Activated CD8-positive, alpha-beta memory T cell treated with anti-CD3 and anti-CD28 coated beads, Interleukin-2, amount 50 U/mL, for 24 hours (primary cell): Measurements from ENCODE around the gene LRRC46.
A peak's percentile ranks its signal among the peaks of the same experiment; 100 is the strongest.

Source experiments
- DNase-seq: peaks from one replicate; pipeline ENCODE4 v3.0.0-alpha.2; 2020; ENCODE audit errors: extremely low read depth

Gene LRRC46

DNA sequence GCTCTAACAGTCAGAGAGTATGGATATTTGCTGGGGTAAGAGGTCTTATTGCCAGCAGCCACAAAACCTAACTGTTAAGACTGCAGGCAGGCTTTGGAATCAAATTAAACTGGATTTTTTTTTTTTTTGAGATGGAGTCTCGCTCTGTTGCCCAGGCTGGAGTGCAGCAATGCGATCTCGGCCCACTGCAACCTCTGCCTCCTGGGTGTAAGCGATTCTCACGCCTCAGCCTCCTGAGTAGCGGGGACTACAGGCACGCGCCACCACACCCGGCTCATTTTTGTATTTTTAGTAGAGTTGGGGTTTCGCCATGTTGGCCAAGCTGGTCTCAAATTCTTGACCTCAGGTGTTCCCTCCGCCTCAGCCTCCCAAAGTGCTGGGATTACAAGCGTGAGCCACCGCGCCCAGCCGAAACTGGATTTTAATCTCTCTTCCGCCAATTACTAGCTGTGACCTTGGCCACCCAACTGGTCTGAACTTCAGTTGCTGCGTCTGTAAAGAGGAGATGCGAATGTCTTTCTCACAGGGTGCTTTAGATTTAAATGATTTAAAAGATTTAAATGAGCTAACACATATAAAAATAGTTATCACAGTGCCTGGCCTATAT lies 971 bp upstream of the LRRC46 start:
- DNase-seq, result no peak

DNA sequence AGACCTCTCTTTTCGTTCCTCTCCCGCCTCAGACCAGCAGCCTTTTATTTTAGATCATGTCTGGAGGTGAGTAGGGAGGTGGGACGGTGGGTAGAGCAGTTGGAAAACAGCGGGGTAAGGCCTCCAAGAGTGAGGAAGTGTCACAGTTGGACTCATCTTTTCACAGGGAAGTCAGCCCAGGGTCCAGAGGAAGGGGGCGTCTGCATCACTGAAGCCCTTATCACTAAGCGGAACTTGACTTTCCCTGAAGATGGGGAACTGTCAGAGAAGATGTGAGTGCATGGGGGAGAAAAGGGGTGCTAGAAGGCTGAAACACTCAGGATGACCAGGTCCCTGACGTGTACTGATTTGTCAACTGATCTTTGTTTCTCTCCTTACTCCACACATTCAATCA lies 461 bp downstream of the LRRC46 start:
- DNase-seq, result no peak

DNA sequence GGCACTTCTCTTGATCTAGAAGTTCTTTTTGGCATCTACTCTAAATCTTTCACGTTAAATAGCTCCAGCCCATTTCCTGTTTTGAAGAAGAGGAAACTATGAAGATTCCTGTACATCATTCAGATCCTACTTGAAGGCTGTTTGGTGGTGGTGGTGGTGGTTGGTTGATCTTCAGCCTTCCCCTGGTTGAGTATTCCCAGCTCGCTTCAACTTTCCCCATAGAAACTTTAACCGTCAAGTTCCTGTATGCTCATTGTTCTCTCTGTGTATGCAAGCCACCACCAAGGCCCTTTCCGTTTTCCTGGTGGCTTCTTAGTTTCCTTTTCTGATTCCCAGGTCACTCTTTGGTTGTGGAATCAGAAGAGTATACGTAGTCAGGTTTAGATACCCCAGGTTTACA lies 3.3 kb downstream of the LRRC46 start:
- no peak for DNase-seq

DNA sequence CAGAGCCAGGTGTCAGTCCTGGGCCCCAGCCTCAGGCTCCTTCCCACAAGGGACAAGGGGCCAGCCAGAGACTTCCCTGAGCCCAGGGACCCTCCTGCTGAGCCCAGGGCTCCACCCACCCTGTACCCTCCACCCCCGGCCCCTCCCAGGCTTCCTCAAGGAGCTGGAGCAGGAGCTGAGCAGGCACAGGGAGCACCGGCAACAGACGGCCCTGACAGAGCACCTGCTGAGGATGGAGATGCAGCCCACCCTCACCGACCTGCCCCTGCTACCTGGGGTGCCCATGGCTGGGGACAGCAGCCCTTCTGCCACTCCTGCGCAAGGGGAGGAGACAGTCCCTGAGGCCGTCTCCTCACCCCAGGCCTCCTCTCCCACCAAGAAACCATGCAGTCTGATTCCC lies 5.1 kb downstream of the LRRC46 start:
- DNase-seq, result no peak

DNA sequence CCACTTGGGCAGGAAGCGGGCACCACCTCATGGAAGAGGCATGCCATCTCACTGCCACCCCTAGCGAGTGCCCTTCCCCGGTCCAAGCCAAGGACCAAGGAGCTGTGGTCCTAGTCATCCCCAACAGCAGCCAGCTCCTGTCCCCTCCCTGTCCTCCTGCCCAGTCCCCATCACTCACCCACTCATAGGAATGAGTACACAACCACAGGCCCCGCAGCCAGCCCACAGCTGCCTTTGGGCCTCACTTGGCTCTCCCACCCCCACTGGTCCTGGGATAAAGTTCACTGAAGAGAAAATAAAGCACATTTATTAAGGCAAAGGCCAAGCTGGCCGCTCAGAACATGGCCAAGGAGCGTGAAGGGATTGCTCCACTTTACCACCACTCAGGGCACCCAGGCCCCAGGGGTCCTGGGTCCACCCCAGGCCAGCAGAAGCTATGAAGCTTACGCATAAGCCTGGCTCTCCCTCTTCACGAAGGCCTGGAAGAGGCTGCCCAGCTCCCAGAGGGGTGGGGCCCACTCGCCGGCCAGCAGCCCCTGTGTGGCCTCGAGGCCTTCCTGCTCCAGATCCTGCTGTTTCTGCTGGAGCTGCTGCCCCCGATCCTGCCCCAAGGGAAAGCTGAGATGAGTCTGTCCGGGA lies 6.0 kb downstream of the LRRC46 start:
- DNase-seq, result no peak

DNA sequence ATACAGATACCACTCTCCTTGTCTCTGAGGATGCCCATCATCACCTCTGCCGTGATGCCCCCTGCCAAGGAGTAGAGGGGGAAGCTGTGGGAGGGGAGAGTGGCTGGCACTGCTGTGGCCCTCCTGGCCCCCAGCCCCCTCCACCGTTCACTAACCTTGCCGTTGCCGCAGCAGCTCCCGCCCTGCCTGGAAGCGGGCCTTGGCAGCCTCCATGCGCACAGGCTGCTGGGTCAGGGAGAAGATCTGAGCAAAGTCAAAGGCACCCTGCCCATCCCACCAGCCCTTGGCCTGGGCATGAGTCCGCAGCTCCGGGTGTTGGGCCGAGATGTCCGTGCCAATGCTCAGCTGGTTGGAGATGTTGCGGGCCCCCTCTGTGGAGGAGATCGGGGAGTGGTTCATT lies 7.2 kb downstream of the LRRC46 start:
- DNase-seq, result no peak

DNA sequence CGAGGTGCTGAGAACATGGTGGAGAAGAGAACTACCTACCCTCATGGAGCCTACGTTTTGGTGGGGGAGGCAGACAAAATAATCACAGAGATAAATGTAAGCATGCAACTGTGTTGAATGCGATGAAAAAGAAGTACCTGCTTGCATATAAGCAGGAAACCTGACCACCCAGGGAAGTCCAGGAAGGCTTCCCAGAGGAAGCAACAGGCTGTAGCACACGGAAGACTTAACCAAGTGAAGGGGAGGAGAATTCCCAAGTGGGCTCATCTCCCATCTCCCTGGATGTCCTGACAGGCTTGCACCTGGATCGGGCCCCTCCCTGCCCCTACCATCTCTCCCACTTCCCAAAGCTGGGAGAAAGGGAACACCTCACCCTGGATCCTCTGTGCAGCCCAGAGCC lies 7.6 kb downstream of the LRRC46 start:
- DNase-seq, result no peak

DNA sequence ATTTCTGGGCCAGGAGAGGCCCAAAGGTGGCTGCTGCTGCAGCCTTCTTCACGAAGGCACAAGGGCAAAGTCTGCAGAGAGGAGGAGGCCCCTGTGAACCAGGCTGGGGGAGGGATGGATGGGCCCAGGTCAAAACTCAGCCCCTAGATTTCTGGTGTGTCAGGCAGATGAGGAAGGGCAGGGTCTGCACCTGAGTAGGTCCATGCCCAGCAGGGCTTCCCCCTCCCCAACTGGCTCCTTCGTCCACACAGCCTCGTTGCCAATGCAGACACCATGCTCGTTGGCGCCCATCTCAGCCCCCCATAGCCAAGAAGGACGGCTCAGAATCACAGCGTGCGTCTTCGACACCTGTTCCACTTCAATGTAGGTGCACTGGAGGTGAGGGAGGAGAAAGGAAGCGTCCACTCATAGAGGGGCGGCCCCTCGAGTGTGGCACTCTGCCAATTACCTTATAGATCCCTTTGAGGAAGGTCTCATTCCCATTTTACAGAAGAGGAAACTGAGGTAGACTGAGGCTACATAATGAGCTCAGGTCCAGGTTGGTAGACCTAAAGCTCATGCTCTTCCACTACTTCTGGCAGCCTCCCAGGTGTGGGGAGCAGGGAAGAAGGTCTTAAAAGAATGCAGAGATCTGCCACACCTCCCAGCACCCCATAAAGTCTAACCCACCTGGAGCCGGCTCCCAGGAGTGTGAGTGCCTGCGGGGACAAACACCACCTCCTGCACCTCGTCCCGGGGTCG lies 8.7 kb downstream of the LRRC46 start:
- DNase-seq, result no peak

DNA sequence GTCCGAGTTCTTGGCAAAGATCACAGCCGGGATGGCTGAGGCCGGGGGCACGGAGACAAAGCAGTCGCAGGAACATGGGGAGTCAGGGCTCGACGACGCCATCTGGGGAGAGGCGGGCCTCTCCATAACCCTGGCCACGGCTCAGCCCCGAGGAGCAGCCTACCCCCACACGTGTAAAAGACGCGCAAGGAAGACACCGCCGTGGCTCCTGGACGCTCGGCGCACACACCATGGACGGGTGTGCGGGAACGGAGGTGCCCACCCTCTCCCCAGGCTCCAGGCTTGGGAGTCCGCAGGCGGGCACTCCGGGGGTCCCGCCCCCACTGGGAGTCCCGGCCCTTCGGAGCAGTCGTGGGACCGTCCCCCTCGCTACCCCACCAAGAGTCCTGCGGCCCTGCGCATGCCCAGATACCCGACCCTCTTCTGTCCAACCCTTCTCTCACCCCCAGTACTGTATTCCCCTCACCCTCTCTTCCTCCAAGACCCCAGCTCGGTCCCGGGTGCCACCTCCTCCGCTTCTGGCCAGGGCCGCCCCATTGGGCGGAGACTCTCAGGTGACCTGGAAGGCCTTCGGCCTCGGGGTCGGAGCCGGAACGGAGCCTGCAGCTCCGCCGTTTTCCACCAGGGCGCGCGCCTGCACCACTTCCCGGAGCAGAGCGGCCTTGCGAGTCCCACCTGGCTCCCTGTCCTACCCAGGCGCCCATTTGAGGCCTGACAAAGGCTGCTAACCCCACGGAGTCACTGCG lies 9.4 kb downstream of the LRRC46 start, which contains the start of gene SCRN2:
Gene SCRN2, minus strand, starts transcription at position 532 of the 746 bp plus-strand sequence. Its CDS starts 430 bp downstream, at position 102.
- DNase-seq, result peak; percentile 65

DNA sequence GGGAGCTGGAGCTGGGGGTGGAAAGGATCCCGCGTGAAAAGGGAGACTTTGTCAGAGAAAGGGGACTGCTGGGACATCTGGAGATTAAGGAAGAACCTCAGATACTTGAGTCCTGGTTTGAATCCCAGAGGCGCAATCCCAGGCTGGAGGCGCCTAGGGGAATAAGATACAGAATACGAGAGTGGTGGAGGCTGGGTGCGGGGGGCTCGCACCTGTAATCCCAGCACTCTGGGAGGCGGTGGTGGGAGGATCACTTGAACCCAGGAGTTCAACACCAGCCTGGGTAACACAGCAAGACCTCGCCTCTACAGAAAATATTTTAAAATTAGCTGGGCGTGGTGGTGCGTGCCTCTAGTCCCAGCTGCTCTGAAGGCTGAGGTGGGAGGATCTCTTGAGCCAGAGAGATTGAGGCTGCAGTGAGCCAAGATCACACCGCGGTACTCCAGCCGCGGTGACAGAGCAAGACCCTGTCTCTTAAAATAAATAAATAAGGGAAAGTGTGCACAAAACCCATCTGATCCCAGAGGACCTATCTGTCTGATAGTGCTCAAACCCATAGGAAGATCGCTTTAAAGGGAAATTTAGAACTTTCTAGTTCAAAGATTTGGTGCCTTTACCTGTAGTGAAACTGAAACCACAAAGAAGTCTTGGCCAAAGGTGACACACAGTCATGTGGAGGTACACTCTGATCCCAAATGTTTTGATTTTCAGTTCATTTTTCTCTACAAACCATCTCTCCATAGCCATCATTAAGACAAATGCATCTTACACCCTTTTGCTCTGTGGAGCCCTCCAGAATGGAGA lies 10.2 kb downstream of the LRRC46 start:
- DNase-seq, result no peak

DNA sequence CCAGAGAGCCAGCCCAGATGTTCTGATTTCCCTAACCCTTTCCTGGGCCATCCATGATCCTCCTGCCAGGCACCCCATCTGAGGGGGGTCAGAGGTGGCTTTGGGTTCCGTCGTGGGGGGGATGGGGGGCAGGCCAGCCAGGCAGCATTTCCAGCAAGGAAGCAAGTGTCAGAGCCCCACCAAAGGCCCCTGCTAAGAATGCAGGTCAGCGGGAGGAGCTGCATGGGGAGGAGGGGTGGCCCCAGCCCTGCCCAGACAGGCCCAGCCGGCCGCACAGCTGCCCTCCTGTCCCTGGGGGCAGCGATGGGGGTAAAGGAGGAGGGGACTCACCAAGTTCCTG lies 11.9 kb downstream of the LRRC46 start:
- no peak for DNase-seq

DNA sequence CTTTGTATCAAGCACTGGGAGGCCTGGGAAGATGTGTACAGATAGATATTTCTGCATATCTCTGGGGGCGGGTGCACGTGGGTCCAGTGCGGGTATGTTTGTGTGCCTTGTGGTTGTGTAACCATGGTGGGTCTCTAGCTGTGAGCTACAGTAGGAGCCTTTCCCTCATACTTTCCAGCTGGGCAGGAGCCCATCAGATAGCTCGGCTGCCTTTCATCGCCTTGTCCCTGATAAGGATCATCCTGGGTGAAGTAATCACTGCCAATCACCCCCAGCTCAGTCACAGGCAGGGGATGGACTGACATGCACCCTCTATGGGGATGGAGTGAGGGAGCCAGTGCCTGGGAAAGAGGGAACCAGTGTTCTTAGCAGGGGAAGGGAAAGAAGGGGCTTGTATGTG lies 12.8 kb downstream of the LRRC46 start:
- DNase-seq, result no peak

DNA sequence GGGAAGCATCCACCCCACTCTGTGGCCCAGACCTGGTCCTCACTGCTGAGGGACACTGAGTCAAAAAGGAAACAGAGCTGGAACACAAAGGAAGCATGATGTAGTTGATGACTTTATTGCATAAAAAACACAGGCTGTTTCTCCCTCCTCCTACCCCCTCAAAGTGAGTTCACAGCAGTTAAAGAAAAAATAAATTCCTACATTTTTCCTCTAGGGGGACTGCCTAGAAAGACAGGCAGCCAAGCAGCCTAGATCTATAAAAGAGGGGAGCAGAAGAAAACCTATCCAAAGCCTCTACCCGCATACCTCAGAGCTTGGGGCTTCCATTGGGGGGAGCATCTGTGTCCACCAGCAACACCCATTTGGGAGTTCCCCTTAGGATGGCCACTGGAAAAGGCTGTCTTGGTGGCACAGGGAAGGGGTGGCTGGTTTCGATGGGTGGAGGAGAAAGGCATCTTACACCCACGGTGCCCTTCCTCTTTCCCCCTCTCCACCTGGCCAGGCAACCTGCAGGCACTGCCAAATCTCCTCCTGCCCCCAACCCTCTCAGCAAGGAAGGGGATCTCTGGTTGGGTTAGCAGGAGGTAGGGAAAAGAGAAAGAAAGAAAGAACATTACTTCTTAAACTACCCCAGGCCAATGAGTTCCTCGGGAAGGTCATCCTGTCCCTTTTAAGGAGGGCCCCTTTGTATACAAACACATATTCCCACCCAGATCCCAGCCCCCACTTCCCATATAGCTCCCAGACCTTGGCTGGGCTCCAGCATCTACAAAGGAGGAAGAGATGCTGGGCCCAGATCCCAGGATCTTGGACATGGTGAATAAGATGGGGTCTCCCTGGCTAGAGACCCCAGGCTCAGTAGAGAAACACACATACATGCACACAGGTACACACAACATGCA lies 13.6 kb downstream of the LRRC46 start:
- DNase-seq, result no peak

DNA sequence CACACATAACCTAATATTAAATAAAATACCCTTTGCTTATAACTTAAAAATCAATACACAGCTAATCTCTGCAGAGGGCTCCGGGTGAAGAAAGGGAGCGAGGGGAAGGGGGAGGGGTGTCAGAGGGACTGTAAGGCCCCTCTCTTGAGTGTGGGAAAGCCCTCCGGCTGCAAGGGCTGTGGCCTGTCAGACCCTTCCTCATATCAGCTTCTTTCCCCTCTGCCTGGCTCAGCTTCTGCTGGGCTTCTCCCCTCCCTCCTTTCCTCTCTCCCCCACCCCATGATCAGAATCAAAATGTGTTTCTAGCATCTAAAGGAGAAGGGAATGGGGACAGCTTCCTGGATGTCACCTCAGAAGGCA lies 14.2 kb downstream of the LRRC46 start:
- DNase-seq, result no peak

DNA sequence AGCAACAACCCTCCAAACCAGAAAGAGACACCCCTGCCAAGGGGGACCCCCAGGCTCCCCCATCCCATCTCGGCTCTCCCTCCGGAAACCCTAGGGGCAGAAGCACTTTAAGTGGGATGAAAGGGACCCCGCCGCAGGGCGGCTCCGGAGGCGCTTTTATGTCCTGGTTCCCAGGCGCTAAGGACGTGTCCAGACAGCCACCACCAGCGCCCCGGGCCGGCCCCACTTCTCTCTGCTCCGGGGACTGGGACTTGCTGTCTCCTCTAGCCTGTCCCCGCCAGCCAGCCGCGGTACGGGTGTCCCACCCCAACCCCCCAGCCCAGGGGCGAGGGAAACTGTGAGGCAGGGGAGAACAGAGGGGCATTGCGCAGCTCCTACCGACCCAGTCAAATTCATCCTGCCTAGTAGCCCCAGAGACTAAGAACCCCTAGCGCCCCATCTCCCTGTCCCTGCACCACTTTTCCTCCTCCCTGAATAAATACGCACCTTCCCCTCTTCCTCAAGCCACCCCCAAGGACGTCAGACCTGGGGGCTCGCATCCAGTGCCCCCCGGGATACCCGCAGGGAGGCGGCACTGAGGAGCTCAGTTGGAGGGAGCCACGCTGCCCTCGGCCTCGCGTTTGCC lies 15.4 kb downstream of the LRRC46 start:
- DNase-seq, result no peak

DNA sequence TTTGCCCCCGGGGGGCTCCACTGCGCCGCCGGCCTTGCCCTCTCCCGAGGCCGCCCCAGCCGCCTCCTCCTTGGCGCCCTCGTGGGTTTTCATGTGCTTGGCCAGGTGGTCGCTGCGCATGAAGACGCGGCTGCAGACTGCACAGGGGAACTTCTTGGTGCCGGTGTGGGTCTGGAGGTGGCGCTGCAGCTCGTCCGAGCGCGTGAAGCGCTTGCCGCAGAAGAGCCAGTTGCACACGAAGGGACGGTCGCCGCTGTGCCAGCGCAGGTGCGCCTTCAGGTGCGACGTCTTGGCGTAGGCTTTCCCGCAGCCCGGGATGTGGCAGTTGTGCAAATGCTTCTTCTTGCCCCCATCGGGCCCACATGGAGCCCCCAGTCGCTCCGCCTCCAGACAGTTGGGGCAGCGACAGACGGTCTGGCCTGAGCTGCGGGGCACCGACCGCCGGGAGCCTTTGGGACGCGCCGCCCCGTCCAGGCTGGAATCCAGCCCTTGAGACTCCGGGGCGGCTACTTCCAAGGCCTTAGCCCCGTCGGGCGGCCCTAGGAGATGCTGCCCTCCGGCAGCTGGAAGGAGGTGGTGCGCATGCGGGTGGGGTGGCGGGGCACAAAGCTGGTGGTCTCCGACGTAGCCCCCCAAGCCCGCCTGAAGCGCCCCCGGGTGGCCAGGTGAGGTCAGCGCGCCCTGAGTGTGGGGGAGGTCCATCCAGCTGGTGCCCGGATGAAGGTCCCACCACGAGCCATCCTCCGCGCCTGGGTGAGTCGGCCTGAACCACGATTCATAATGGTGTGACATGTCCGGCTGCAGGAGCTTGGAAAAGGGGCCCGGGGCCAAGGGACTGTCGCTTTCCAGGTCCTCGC lies 16.1 kb downstream of the LRRC46 start:
- no peak for DNase-seq

DNA sequence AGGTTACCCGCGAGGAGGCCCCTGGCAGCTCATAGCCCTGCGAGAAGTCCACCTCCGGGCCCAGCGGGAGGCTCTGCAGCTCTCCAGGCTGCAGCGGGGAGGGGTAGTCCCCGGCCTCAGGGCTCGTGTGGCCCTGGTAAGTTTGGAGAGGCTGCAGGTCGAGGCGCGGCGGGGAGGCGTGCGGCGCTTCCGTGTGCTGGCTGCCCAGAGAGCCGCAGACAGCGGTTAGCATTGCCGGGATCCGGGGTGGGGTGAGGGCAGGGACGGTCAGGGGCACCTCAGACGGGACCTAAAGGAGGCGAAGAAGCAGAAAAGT lies 16.7 kb downstream of the LRRC46 start:
- DNase-seq, result no peak

DNA sequence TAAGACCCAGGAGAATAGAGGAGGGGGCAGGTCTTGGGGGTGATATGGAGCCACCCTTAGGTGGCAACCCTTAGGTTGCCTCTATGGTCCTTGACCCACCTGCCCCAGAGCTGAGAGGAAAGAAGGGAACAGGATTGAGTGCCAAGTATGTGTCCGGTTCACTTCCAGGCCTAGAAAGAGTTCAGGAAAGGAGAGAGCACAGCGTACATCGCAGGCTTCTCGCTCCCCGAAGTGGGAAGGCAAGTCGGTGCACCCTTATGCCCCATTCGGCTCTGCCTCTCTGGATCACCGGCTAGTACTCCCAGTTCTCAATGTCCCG lies 18.9 kb downstream of the LRRC46 start:
- no peak for DNase-seq

DNA sequence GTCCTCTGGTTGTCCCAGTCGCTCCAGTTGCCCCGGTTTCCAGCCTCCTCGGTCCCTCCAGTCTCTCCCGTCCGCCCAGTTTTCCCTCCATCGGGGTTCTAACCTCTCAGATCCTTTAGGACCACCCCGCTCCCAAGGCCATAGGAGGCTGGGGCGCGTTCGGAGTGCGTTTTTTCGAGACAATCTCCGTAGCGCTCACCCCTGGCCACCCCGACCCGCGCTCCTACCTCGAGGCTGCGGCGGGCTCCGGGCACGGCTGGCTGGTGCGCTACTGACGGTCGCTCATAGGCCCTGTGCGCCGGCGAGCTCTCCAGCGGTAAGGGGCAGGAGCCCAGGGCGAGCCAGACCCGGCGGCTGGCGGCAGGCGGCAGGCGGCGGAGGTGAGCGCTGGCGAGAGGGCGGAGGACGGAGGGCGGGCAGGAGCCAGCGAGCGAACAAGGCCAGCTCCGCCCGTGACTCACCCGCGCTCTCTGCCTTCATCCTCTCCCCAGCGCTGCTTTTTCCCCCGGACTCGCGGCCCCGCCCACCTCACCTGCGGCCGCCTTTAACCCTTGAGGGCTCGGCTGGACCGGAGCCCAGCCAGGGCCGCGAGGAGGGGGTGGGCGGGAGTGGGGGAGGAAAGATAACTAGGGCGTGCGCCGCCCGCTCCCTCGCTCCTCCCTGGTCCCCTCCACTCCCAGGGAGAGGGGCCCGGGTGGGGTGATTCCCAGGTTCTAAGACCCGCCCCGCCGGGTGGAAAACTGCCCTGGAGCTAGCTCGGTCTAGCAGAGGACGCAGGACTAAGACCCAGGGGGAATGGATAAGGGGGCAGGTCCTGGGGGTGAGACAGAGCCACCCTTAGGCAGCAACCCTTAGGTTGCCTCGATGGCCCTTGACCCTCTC lies 19.5 kb downstream of the LRRC46 start, which contains the start of gene SP6:
Gene SP6, minus strand, starts transcription at position 472 of the 882 bp plus-strand sequence. CDS start 2,734 bp downstream, outside the sequence.
- DNase-seq, result no peak
